Stimulated activated CD4-positive, alpha-beta T cell treated with anti-CD3 and anti-CD28 coated beads, TNF-alpha, amount 100 ng/mL, for 1 hour (primary cell): ENCODE data around the gene GH1.
"Not testable (repeated sequence)": the region's sequence is repeated elsewhere in the genome, so short reads cannot be mapped to it uniquely, and the experiment has no call there.

Source experiments
- DNase-seq, 3 donors: peaks; one replicate each; pipeline ENCODE4 v3.0.0-alpha.2; 2020; ENCODE audit warnings: low read depth in 3 of 3, low spot score in 1 of 3

The GH1 gene

DNA sequence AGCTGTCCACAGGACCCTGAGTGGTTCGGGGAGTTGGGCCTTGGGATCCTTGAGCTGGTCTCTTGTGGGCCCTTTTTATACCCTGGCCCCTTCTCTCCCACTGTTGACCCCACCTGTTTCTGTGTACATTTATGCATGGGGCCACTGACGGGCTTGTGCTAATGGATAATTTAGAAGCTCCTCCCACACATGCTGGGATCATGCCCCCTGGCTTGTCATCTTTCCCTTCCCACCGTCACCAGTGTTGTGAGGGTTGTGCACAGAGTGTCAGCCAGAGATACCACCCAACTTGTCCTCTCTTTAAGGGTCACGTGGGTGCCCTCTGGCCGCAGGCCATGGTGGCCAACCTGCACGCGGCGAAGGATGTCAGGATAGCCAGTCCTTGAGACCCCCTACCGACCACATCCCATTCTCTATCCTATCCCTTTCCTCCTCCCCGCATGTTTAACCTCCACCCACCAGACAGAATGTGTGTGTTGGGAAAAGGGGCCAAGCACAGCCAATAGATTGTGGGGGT lies at the start of gene GH1:
TSS of gene GH1 (minus strand) at position 51 of the 517 bp plus-strand sequence. CDS start 63 bp downstream, outside the sequence.
- DNase-seq: not testable (repeated sequence)

DNA sequence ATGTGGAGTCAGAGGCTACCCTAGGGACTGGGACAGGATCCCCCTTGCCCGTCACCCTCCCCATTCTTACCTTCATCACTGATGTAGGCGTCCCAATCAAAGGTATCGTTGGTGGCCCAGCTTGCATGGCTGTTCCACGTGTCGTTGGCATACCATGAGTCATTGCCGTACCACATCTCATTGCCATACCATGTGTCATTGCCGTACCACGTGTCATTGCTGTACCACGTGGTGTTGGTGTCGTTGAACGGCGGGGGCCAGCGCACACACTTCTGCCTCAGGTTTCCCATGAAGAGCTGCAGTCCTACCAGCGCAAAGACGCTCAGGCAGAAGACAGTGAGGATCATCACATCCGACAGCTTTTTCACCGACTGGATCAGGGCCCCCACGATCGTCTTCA lies 49.3 kb upstream of the GH1 start:
- DNase-seq: no peak

DNA sequence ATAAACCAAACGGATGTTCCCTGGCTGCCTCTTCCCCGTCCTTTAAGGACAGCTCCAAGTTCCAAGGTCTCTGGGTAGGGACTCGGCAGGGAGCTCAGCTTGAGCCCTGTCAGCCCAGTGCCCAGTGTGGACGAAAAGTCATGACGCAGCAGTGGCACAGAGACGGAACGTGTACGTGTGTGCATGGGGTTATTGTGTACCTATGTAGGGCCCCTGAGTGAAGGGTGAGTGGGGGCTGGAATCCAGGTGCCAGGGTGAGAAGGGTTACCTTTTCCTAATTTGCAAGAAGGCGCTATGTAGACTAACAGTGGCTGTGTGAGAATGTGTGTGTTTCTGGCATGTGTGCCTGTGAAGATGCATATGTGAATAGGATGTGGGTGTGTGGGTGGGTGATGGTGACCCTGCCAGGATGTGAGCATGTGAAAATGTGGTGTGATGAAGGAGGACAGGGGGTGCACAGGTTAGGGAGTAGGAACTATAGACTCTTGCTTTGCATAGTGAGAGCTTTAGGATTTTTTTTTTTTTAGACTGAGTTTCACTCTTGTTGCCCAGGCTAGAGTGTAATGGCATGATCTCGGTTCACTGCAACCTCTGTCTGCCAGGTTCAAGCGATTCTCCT lies 48.1 kb upstream of the GH1 start:
- no peak for DNase-seq

DNA sequence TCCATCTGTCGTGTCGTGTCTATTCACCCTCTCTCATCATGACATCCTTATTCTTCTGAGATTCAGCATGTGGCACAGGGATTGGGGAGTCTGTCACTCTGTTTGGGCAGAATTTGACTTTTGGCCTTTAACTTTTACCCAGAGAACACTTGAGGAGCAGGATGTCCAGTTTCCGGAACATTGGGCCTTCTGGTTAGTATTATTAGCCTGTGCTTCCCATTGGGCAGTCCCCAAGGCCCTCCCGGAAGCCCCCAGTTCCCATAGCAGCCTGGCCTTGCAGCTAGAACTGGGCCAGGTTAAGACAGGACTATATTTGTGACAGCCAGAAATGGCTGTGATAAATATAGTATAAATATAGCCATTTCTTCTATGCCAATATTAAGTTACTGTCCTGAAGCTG lies 44.5 kb upstream of the GH1 start:
- DNase-seq: no peak

DNA sequence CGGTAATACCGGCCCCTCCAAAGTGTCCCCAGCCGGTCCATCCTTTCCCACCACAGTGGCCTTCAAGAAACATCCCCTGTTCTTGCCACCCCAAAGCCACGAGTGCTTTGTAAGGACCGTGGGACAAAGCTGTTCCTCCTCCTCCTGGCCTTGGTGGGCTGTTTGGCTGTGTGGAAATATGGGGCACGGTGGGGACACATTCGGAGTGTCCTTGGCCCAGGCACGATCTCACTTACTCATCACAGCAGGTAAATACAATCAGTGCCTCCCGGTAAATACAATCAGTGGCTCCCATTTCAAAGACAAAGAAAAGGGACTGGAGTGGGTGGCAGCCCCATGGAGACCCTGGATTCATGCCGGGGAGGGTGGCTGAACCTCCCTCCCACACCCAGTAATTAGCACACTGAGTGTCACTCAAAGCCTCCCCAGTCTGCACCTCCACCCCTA lies 43.7 kb upstream of the GH1 start:
- no peak for DNase-seq

DNA sequence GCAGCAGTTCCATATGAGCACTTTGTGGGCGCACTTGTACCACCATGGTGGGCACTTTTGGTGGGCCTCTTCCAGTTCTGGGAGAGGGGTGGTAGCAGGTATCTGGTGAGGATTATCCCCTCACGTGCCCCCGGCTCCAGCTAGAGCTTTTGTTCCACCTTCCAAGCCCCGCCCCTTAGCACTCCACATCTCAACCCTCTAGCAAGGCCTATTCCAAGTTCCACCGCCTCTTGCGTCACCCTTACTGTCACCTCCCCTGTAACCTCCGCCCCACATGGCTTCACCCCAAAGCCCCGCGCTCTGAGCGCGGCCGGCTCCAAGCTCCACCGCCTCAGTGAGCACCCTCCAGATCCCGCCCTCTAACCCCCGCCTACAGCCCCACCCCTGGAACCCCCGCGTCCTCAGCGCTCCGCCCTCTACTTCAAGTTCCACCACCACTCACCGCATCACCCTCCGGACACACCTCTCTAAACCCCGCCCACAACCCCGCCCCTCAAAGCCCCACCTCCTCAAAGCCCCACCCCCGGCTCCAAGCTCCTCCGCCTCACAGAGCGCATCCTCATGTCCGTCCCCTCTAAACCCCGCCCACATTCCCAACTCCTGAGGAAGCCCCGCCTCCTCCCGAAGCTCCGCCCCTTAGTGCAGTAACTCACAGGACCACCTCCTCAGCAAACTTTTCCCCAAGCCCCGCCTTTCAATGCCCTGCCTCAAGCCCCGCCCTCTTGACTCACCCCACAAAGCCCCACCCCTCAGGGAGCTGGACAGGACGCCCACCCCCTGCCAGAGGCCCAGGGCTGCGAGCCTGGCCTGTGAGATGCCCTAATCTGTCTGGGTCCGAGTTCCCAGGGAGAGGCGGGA lies 42.9 kb upstream of the GH1 start:
- peak in 1 of 3 donors; percentile 18 for DNase-seq

DNA sequence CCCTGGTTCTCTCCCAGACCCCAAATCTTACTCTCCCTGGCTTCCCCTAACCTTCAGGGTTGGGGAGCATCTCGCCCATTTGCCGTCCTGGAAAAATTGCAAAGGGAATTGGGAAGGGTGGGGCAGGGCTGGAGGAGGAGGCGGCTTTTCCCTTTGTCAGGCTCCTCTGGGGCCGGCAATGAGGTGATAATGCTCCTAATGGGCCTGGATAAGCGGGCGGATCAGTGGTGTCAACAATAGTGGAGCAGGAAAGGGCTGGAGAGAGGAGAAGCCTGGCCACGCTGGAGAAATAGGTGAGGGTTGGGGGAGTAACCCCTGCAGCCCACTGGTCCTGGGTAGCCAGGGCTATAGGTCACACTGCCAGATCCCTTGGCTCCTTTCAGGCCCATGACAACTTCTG lies 41.8 kb upstream of the GH1 start:
- no peak for DNase-seq

DNA sequence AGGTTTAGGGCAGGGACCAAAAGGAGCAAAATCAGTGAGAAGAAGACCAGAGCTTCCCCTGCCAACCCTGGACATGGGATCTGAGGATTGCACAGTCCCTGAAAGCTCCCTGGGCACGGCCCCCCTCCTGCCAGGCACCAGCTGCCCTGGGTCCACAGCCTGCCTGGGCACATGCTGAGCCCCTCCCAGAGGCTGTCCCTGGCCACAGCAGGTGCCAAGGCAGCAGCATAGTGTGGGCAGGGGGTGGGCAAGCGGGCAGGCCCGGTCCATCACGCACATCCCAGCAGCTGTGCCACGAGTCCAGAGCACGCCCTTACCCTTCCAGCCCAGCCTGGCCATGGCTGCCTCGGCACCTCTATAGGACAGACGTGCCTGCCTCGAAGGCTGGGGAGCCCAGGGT lies 41.4 kb upstream of the GH1 start:
- DNase-seq: no peak

DNA sequence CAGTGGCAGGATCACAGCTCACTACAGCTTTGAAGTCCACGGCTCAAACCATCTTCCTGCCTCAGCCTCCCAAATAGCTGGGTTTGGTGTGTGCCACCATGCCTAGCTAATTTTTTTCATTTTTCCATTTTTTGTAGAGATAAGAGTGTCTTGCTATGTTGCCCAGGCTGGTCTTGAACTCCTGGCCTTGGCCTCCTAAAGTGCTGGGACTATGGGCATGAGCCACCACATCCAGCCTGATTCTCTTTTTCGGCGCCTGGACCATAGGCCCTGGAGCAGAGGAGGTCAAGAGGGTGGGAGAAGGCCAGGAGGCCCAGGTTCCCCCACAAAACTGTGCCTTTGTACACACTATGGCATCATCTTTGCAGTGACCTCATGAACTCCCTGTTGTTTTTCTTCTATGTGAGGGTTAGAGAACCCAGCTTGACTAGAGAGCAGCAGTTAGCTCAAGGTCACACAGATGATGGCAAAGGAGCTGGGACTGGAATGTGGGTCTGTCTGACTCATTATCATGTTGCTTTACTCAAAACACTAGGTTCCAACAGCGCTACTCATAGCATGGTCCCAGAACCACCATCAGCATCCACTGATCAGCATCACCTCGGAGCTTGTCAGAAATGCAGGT lies 37.8 kb upstream of the GH1 start:
- no peak for DNase-seq

DNA sequence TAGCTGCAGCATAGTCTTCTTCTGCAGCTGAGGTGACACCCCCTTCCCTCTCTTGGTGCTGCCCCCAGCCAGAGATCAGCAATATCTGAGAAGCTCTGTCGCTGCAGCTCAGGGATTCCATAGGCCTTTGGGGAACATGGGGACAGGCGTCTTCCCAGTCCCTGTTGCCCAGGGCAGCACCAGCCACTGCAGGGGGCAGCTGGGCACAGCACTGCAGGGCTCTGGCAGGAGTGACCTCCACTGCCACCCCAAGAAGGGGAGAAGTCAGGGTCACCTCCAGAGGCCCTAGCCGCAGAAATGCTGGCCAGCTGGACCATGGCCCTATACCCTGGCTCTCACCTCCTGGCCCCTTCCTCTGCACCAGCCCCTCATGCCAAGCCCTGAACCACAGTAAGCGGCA lies 37.2 kb upstream of the GH1 start:
- DNase-seq: no peak

DNA sequence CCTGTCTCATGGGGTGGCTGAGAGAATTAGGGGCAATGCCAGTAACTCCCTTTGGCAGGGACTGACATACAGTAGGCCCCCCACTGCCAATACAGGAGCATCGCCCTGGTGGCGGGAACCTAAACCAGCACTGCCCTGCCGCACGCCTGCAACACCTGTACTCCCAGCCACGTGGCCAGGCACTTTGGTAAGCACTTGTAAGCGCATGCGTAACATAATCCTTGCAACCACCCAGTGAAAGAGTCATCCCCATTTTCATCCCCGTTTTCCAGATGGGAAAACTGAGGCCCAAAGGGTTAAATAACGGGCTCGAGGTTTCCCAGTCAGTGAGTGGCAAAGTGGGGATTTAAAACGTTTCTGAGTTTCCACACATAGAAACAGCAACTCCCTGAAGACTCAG lies 36.6 kb upstream of the GH1 start:
- no peak for DNase-seq

DNA sequence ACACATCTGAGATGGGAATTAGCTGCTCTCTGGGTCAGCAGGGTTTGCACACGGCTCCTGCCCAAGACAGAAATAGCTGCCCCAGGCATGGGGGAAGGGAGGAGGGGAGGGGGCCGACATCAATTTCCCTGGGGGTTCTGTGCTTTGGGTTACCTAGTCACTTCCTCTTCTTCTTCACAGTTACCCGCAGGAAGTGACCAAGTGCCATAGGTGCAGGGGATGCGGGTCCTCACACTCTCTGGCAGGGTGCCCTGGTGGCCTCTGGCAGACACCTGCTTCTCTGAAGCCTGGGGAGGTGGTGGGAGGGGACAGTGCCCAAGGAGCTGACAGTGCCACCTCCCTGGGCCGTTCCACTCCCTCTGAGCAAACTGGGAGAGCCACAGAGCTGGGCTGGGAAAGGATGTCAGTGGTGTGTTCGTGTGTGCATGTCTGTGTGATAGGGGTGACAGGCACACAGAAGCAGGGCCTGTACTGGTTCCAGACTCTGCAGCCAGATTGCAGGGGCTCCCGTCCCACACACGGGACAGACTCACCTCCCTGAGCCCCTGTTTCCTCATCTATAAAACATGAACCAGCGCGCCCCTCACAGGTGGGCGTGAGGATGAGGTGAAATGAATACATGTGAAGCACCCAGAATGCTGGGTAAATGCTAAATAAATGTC lies 35.9 kb upstream of the GH1 start:
- DNase-seq: no peak

DNA sequence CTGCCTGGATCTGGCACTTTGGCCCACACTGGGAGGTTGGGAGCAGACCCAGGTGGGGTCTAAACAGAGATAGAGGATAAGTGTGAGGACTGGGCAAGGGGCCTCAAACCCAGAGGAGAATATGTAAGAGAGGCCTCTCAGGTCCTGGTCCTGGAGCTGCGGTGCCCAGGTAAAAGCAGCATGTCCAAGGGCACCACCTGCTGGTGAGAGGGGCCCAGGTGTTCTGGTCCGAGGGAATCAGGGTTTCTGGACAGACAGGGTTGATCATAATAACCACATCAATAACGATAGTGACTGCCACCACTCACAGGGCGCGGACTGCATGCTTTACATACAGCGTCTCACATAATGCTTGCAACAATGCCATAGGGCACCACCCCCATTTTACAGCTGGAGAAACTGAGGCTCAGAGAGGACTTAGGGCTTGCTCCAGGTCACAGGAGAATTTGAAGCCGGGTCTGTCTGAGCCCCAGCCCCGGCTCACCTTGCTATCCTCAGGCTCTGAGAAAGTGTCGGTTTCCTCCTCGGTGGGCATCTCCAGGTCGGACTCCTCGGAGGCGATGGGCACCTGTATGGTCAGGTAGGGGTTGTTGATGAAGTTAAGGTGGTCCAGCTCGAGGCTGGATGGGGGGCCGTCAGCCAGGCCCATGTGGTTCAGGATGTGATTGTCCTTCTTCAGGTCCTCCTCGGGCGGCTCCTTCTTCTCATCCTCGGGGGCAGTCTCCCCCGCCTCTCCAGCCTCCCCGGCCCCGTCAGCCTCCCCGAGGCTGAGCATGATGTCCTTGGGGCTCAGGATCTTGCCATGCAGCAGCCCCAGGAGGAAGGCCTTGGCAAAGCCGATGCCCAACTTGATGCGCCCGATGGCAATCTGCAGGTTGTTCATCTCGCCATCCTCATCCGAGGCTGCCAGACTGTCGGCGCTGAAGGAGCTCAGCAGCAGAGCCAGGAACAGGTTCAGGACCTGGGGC lies 32.6 kb upstream of the GH1 start:
- DNase-seq: peak in 1 of 3 donors; percentile 12

DNA sequence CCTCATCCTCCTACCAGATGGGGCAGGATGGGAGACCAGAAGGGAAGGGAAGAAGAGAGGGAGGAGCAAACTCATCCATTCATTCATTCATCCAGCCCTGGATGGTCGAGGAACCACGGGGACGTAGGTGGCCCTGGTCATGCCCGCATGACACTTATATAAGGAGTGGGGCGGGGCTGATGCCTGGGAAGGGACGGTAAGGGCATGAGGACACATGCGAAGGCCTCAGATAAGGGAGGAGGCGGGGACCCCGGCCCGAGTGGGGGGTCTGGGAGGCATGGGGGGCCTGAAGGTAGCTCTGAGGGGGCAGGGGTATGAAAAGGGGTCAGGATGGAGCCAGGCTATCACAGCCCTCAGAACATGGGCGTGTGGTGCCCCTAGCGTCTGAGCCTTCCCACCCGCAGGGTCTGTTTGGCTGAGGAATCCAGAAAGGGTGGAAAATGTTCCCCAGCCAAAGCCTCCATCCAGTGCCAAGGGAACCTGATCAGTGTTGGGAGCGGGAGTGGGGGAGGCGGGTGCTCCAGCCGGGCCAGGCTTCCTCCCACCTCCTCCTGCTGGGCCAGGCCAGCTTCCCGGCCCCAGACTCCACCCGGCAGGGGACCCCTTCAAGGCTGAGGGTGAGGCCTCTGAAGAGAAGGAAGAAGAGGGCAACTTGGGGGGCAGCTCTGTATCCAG lies 31.1 kb upstream of the GH1 start:
- no peak for DNase-seq

DNA sequence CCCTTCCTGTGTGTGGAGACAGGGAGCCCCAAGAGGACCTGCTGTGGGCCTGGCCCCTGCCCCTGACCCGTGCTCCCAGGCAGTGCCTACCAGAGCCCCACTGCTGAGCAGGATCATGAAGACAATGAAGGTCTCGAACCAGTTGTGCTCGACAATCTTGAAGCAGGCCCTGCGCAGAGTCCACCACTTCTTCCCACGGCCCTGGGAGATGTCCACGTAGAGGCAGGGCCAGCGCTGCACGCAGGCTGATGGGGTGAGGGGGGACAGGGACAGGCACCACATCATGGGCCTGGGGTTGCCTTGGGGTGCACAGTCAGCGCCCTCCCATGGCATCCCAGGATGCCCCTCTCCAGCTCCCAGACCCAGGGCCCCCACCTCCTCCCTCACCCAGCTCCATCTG lies 29.9 kb upstream of the GH1 start:
- no peak for DNase-seq

DNA sequence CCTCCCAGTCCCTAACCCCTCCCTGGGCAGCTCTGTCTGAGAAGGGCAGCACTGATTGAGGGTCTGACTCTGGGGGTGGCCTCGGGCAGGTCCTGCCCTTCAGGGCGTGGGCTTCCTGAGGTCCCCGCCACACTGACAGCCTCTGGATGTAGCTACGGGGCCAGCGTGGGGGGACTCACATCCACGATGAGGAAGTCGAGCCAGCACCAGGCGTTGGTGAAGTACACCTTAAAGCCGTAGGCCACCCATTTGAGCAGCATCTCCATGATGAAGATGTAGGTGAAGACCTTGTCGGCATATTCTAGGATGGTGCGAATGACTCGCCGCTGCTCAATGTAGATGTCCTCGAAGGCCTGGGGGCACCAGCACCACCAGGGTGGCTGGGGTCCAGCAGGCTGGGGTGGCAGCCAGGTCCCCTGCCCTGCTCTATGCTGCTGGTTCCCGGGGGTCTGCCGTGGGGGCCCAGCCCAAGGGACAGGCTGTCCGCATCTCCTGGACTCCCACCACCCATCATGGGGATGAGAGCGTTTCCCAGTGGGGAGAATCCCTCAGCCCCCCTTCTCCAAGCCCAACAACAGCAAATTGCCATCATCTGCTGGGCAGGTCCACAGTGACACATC lies 29.2 kb upstream of the GH1 start:
- DNase-seq: no peak

DNA sequence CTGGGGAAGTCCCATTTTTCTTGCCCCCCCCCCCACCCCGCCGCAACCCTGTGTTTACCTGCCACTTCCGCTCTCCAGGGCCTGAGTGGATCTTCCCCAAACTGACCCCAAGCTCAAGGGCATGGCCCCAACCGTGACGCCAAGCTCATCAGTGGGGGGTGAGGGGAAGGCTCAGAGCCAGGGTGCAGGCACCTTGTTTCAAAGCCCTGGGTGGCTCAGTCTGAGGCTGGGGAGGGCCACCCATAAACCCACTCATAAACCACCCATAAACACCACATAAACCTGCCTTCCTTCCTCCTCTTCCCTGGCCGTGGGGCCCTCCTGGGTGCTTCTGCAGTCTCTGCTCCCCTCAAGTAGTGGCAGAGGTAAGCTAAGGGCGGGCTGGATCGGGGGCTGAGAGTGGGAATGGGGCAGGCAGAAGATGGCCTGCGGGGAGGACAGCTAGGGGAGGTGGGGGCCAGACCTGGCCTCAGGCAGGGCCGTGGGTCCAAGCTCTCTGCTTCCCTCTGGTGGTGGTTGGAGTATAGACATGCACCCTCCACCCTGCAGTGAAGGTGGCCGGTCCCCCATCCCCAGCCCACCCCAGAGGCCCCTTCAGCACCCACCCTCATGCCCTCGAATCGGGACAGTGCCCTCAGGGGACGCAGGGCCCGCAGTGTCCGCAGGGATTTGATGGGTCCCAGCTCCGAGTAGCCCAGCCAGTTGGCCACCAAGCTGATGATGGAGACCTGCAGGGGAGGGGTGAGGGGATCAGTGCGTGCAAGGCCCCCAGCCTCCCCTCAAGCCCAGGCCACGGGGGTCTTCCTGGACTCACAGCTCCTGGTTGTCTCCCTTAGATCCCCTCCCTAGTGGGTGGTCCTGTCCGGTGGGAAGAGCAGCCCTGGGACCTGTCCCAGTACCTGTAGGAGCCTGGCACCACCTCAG lies 28.1 kb upstream of the GH1 start:
- DNase-seq: peak in 1 of 3 donors; percentile 25

DNA sequence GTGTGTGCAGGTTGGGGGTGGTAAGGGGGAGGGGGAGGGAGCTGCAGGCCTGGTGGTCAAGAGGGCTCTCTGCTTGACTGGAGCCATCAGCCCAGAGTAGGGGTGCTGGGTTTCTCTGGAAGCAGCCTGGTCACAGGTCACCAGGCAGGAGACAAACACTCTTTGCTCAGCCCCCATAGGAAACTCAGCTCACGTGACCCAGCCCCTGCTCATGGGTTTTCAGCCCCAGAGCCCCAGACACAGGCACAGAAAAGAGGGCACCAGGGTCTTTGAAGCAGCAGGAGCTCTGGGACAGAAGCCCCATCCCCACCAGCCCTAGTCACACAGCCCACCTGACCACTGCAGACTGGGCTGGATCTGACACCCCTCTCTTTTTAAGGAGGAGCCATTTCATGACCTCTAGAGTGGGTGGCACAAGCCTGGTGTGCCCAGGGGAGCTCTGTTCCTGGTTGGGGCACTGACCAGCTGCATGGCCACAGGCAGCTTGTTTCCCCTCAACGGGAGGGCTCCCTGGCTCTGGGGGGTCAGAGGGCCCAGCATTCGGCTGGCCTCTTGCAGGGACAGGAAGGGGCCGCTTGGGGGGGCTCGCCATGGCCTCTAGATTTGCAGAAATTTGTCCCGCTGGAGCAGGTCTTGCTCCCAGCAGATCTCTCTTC lies 27.3 kb upstream of the GH1 start:
- DNase-seq: no peak
